Stimulated activated CD4-positive, alpha-beta T cell treated with anti-CD3 and anti-CD28 coated beads, Interleukin-4, amount 100 ng/mL, for 4 hours (primary cell): ENCODE results near the gene ZBTB46.
"Not testable (repeated sequence)": the region's sequence is repeated elsewhere in the genome, so short reads cannot be mapped to it uniquely, and the experiment has no call there.

Source experiments
- DNase-seq, 2 experiments: peaks; one replicate each; pipeline ENCODE4 v3.0.0-alpha.2; 2020

ZBTB46 gene

GRCh38 chr20:63830841-63831588 is at the start of gene ZBTB46:
ZBTB46 (minus strand) TSS chr20:63831264; CDS start chr20:63790757, 40,507 bp downstream.
- peak in 1 of 2 experiments; percentile 44 for DNase-seq

- no peak for DNase-seq
These were observed 48.0 kb upstream of the ZBTB46 start for GRCh38 chr20:63878899-63879663.

DNA sequence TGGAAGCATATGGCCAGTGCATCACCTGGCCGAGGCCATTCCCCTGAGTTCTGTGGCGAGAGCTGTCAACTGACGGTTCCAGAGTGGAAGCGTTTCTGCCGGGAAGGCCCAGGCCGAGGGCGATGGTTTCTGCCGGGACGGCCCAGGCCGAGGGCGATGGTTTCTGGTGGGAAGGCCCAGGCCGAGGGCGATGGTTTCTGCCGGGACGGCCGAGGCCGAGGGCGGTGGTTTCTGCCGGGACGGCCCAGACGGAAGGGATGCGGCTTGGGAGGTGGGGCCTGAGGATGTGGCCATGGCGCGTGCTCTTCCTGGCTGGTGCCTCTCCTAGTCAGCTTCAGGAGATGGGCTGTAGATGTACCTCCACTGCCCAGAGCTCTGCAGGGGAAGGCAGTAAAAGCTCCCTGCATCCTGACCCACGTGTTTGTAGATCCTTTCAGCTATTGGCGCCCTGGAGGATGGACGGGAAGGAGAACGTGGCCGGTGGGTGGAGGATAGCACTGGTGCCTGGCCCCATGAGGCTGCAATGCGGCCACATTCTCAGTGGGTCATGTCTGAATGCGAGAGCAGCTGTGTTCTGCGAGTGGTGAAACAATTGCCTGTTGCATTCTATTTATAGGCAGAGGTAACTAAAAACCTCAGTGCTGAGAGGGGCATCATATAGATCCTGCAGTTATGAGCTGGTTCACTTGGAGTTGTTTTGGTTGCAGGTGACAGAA is 46.8 kb upstream of the ZBTB46 start:
- no peak for DNase-seq

GRCh38 chr20:63876489-63877036 is 45.5 kb upstream of the ZBTB46 start:
- no peak for DNase-seq

- DNase-seq = not testable (repeated sequence)
These were observed 43.2 kb upstream of the ZBTB46 start for GRCh38 chr20:63874241-63874640.

- peak in 1 of 2 experiments; percentile 62 for DNase-seq
These were observed 42.5 kb upstream of the ZBTB46 start for GRCh38 chr20:63873477-63873971.

GRCh38 chr20:63868264-63868663 is 37.2 kb upstream of the ZBTB46 start:
- DNase-seq = no peak

GRCh38 chr20:63867042-63867441 is 36.0 kb upstream of the ZBTB46 start:
- DNase-seq = not testable (repeated sequence)

GRCh38 chr20:63864978-63865640 is 34.0 kb upstream of the ZBTB46 start, which contains the start of gene TPD52L2:
TPD52L2 (plus strand) TSS chr20:63865270; CDS start chr20:63865366, 96 bp downstream.
- peak; percentile 95 to 98 for DNase-seq

DNA sequence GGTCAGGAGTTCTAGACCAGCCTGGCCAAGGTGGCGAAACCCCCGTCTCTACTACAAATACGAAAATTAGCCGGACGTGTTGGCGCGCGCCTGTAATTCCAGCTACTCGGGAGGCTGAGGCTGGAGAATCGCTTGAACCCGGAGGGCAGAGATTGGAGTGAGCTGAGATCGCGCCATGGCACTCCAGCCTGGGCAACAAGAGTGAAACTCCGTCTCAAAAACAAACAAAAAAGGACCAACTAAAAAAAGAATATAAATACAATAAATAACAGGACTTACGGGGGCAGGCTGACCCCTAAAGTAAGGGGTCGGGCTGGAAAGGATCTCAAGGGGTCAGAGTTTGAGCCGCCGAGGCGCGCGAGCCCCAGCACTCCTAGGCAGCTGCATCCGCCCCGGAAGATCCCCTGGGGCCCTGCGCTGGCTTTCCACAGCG is 33.5 kb upstream of the ZBTB46 start:
- no peak for DNase-seq

DNA sequence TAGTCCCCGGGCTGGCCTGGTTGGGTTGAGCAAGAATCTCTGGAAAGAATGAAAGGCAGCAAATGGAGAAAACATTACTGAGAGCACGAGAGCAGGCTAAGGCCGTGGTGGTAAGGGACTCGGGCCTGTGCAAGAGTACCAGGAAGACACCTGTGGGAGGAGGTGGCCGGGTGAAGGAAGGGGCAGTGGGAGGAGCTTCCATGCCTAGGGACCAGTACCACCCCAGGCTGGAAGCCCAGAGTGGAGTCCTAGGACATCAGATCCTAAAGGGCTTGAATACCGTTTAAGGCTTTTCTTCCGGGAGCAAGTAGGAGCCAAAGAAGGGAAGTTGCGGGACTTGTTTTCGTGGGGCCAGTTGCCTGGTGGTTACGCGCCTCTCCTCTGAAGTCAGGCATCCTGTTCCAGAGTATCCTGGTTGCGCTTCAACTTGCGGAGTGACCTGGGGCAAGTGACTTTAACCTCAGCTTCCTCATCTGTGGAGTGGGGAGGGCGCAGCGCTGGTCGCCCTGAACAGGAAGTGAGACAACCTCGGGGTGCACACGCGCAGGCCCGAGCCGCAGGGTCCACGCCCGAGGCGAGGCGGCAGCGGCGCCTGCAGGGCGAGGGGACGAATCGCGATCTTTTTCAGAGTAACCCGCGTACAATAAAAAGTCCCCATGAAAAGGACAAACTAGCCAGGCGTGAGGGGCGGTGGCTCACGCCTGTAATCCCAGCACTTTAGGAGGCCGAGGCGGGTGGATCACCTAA is 32.9 kb upstream of the ZBTB46 start:
- DNase-seq = peak; percentile 67 to 78

- no peak for DNase-seq
These were observed 32.1 kb upstream of the ZBTB46 start for GRCh38 chr20:63863021-63863797.

GRCh38 chr20:63861981-63862901 is 31.2 kb upstream of the ZBTB46 start:
- no peak for DNase-seq

- no peak for DNase-seq
These were observed 30.4 kb upstream of the ZBTB46 start, which contains the start of gene ABHD16B for GRCh38 chr20:63861365-63861934. ABHD16B (plus strand) TSS chr20:63861498; CDS start chr20:63861541, 43 bp downstream.

DNA sequence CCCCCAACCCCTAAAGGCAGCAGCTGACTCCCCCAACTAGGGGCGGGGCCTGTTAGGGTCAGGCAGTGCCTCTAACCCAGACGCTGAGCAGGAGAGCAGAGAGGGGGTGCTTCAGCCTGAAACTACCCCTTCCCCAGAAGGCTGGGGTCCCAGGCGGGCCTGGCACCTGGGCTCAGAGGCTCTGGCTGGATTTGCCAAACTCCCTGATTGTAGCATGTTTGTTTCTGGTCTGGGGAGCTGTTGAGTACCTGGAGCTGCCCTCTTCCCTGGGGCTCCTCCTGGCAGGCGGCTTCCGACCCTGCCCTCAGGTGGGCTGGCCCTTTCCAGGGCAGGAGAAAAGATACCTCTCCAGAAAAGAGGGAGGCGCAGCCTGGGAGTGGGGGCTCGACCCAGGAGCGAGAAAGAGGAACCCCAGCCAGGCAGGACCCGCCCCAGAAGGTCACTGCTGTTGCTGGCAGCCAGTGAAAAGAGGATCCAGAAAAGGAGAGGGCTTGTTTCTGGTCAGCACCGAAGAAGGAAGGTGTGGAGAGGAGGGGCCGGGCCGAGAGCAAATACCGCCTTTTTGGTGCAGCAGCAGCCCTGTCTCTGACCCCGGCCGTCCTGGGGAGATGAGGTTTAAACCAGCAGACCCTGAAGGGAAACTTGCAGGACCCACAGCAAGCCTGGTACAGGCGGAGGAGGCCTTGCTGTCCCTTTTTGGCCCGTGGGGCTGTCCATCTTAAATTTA is 29.4 kb upstream of the ZBTB46 start:
- no peak for DNase-seq

- DNase-seq = no peak
These were observed 28.2 kb upstream of the ZBTB46 start for GRCh38 chr20:63859166-63859699.

- no peak for DNase-seq
These were observed 27.5 kb upstream of the ZBTB46 start for GRCh38 chr20:63858393-63859165.
